OCI-LY3 (cell line): ENCODE measurements around the gene PTCSC3.

Experiments used
- CTCF ChIP-seq: fragments of 200-600, 300-600 bp; sonication (generic); IDR thresholded peaks from 2 replicates; pipeline ENCODE4 v1.5.1; 2014; ENCODE audit warnings: antibody characterized with exemption, low read length, low read depth
- EZH2phosphoT487 ChIP-seq: fragments of 200-600 bp; shearing (Covaris generic); IDR thresholded peaks from 2 replicates; pipeline ENCODE4 v1.6.1; 2018; ENCODE audit warnings: antibody characterized with exemption, mixed run types, low read depth

GRCh38 chr14:36214476-36215216, 38.1 kb upstream of the PTCSC3 start:
- TF ChIP-seq CTCF, result no peak
- TF ChIP-seq EZH2phosphoT487, result no peak
